KOPT-K1 (cell line): ENCODE measurements around the gene USP38.
"Not testable (repeated sequence)": the region's sequence is repeated elsewhere in the genome, so short reads cannot be mapped to it uniquely, and the experiment has no call there.

ENCODE experiments used
- H3K27ac ChIP-seq: fragments of 200-600 bp; sonication (generic); 2 replicates; pipeline ENCODE4 v1.5.1; 2016; ENCODE audit warnings: antibody characterized with exemption, mild to moderate bottlenecking, low read depth, low read length; ENCODE audit not compliant: poor library complexity, severe bottlenecking
- H3K36me3 ChIP-seq: fragments of 200-600 bp; sonication (generic); 2 replicates; pipeline ENCODE4 v1.5.1; 2017; ENCODE audit warnings: antibody characterized with exemption, mild to moderate bottlenecking, low read length, moderate library complexity; ENCODE audit not compliant: insufficient read depth
- H3K9me3 ChIP-seq: fragments of 200-600 bp; sonication (generic); 2 replicates; pipeline ENCODE4 v1.5.1; 2017; ENCODE audit warnings: antibody characterized with exemption, low read length, mild to moderate bottlenecking; ENCODE audit not compliant: insufficient read depth, poor library complexity, severe bottlenecking

The USP38 gene

GRCh38 chr4:143241892-143242291 lies 57.2 kb downstream of the USP38 start:
- H3K9me3 ChIP-seq: peaks cover 26% of the 10 kb centered on the region
- H3K36me3 ChIP-seq: no peaks in the 10 kb centered on the region
- H3K27ac ChIP-seq: no peak overlapping the region

GRCh38 chr4:143243041-143243440 lies 58.3 kb downstream of the USP38 start:
- peaks cover 26% of the 10 kb centered on the region for H3K9me3 ChIP-seq
- no peaks in the 10 kb centered on the region for H3K36me3 ChIP-seq
- H3K27ac ChIP-seq: no peak overlapping the region

- no peak overlapping the region for H3K27ac ChIP-seq
- H3K36me3 ChIP-seq: no peaks in the 10 kb centered on the region
- H3K9me3 ChIP-seq: peaks cover 14% of the 10 kb centered on the region
Observed at GRCh38 chr4:143246977-143247376, 62.3 kb downstream of the USP38 start.

- Histone ChIP-seq H3K9me3 (peaks cover 6% of the 10 kb centered on the region), H3K27ac (no peak overlapping the region), H3K36me3 (no peaks in the 10 kb centered on the region)
Observed at GRCh38 chr4:143247866-143248265, 63.1 kb downstream of the USP38 start.

GRCh38 chr4:143248827-143249226 lies 64.1 kb downstream of the USP38 start:
- H3K36me3 ChIP-seq: no peaks in the 10 kb centered on the region
- no peak overlapping the region for H3K27ac ChIP-seq
- H3K9me3 ChIP-seq: no peaks in the 10 kb centered on the region

- Histone ChIP-seq H3K27ac (no peak overlapping the region), H3K9me3 (no peaks in the 10 kb centered on the region), H3K36me3 (no peaks in the 10 kb centered on the region)
Observed at GRCh38 chr4:143250617-143251016, 65.9 kb downstream of the USP38 start.

GRCh38 chr4:143251348-143251747 lies 66.6 kb downstream of the USP38 start:
- Histone ChIP-seq H3K36me3 (no peaks in the 10 kb centered on the region), H3K27ac (no peak overlapping the region), H3K9me3 (no peaks in the 10 kb centered on the region)

- Histone ChIP-seq H3K36me3 (no peaks in the 10 kb centered on the region), H3K9me3 (no peaks in the 10 kb centered on the region), H3K27ac (no peak overlapping the region)
Observed at GRCh38 chr4:143251779-143252178, 67.1 kb downstream of the USP38 start.

- no peaks in the 10 kb centered on the region for H3K9me3 ChIP-seq
- H3K27ac ChIP-seq: no peak overlapping the region
- no peaks in the 10 kb centered on the region for H3K36me3 ChIP-seq
Observed at GRCh38 chr4:143252478-143252877, 67.8 kb downstream of the USP38 start.

- Histone ChIP-seq H3K9me3 (no peaks in the 10 kb centered on the region), H3K27ac (no peak overlapping the region), H3K36me3 (no peaks in the 10 kb centered on the region)
Observed at GRCh38 chr4:143253166-143253565, 68.4 kb downstream of the USP38 start.

- Histone ChIP-seq H3K36me3 (no peaks in the 10 kb centered on the region), H3K27ac (no peak overlapping the region), H3K9me3 (no peaks in the 10 kb centered on the region)
Observed at GRCh38 chr4:143254491-143255226, 69.9 kb downstream of the USP38 start.

GRCh38 chr4:143256456-143256855 lies 71.7 kb downstream of the USP38 start:
- Histone ChIP-seq H3K9me3 (no peaks in the 10 kb centered on the region), H3K27ac (no peak overlapping the region), H3K36me3 (no peaks in the 10 kb centered on the region)

- H3K9me3 ChIP-seq: no peaks in the 10 kb centered on the region
- no peak overlapping the region for H3K27ac ChIP-seq
- no peaks in the 10 kb centered on the region for H3K36me3 ChIP-seq
Observed at GRCh38 chr4:143257356-143257755, 72.6 kb downstream of the USP38 start.

- H3K27ac ChIP-seq: no peak overlapping the region
- peaks cover 3% of the 10 kb centered on the region for H3K9me3 ChIP-seq
Observed at GRCh38 chr4:143260750-143261149, 76.0 kb downstream of the USP38 start.

GRCh38 chr4:143262838-143263237 lies 78.1 kb downstream of the USP38 start:
- Histone ChIP-seq H3K27ac (no peak overlapping the region), H3K9me3 (peaks cover 19% of the 10 kb centered on the region), H3K36me3 (no peaks in the 10 kb centered on the region)

More at GRCh38 chr4:143260750-143261149, 76.0 kb downstream of the USP38 start:
- H3K36me3 ChIP-seq: no peaks in the 10 kb centered on the region

GRCh38 chr4:143267690-143268089 lies 83.0 kb downstream of the USP38 start:
- H3K36me3 ChIP-seq, H3K27ac ChIP-seq: not testable (repeated sequence)
- peaks cover 35% of the 10 kb centered on the region for H3K9me3 ChIP-seq
